Liver (tissue), 9 donors: ENCODE measurements around the gene CELSR1. TPM values are rescaled to one million over a fixed set of nuclear protein-coding genes. Genes with fewer than 3 reads are reported as not detected.

Experiments used
- DNase-seq: peaks from one replicate; pipeline ENCODE4 v3.0.0-alpha.2; 2017; ENCODE audit warnings: low spot score
- H3K27ac ChIP-seq, 2 donors: one replicate each; pipeline ENCODE4 v1.7.0; 2013; ENCODE audit warnings: inconsistent platforms in 2 of 2, low read length in 2 of 2, control low read depth in 1 of 2, low read depth in 1 of 2, mild to moderate bottlenecking in 1 of 2
- H3K27me3 ChIP-seq, 4 donors: one replicate each; pipeline versions ENCODE4 v1.6.1 to v1.7.0; 2013; ENCODE audit warnings: low read length in 3 of 4, inconsistent platforms in 1 of 4, mild to moderate bottlenecking in 1 of 4, moderate library complexity in 1 of 4; ENCODE audit not compliant: control insufficient read depth in 4 of 4, insufficient read depth in 4 of 4
- H3K36me3 ChIP-seq, 4 donors: one replicate each; pipeline versions ENCODE4 v1.6.1 to v1.7.0; 2013; ENCODE audit warnings: low read length in 3 of 4, mild to moderate bottlenecking in 3 of 4, low read depth in 1 of 4, moderate library complexity in 1 of 4; ENCODE audit not compliant: control insufficient read depth in 4 of 4, insufficient read depth in 3 of 4
- H3K4me1 ChIP-seq, 4 donors: one replicate each; pipeline versions ENCODE4 v1.6.1 to v1.7.0; 2013; ENCODE audit warnings: low read length in 3 of 4, mild to moderate bottlenecking in 3 of 4, moderate library complexity in 1 of 4; ENCODE audit not compliant: control insufficient read depth in 4 of 4, insufficient read depth in 4 of 4
- H3K4me3 ChIP-seq, 3 donors: one replicate each; pipeline versions ENCODE4 v1.6.1 to v1.7.0; 2013; ENCODE audit warnings: low read length in 3 of 3, control low read depth in 1 of 3, low read depth in 1 of 3, mild to moderate bottlenecking in 1 of 3
- H3K9ac ChIP-seq, 2 donors: one replicate each; pipeline ENCODE4 v1.7.0; 2013; ENCODE audit warnings: low read length in 2 of 2, mild to moderate bottlenecking in 2 of 2, moderate library complexity in 2 of 2, control low read depth in 1 of 2, low read depth in 1 of 2
- H3K9me3 ChIP-seq, 4 donors: one replicate each; pipeline versions ENCODE4 v1.6.1 to v1.7.0; 2013; ENCODE audit warnings: low read length in 3 of 4; ENCODE audit not compliant: control insufficient read depth in 4 of 4
- EGR1 ChIP-seq, 2 donors: IDR thresholded peaks; 2 replicates each; pipeline ENCODE4 v1.6.1; 2016 to 2018; ENCODE audit warnings: antibody characterized with exemption in 2 of 2, low read depth in 2 of 2
- FOXA1 ChIP-seq: IDR thresholded peaks from 2 replicates; pipeline ENCODE4 v1.6.1; 2016; ENCODE audit warnings: antibody characterized with exemption
- FOXA2 ChIP-seq: IDR thresholded peaks from 2 replicates; pipeline ENCODE4 v1.6.1; 2016; ENCODE audit warnings: antibody characterized with exemption
- HNF4A ChIP-seq, 2 donors: conservative IDR thresholded peaks; 2 replicates each; pipeline ENCODE4 v1.6.1; 2016; ENCODE audit warnings: antibody characterized with exemption in 2 of 2, mild to moderate bottlenecking in 2 of 2
- JUND ChIP-seq, 2 donors: IDR thresholded peaks; 2 replicates each; pipeline ENCODE4 v1.6.1; 2016; ENCODE audit warnings: antibody characterized with exemption in 2 of 2
- NR2F2 ChIP-seq: IDR thresholded peaks from 2 replicates; pipeline ENCODE4 v1.6.1; 2016; ENCODE audit warnings: antibody characterized with exemption
- RAD21 ChIP-seq, 2 donors: IDR thresholded peaks; 2 replicates each; pipeline ENCODE4 v1.6.1; 2016; ENCODE audit warnings: antibody characterized with exemption in 2 of 2, mild to moderate bottlenecking in 2 of 2
- RXRA ChIP-seq, 2 donors: IDR thresholded peaks; 2 replicates each; pipeline ENCODE4 v1.6.1; 2017 to 2018; ENCODE audit warnings: antibody characterized with exemption in 2 of 2, mild to moderate bottlenecking in 1 of 2
- SP1 ChIP-seq: IDR thresholded peaks from 2 replicates; pipeline ENCODE4 v1.6.1; 2018; ENCODE audit warnings: antibody characterized with exemption, mild to moderate bottlenecking
- TAF1 ChIP-seq: conservative IDR thresholded peaks from 2 replicates; pipeline ENCODE4 v1.6.1; 2016; ENCODE audit warnings: antibody characterized with exemption, mild to moderate bottlenecking
- YY1 ChIP-seq: IDR thresholded peaks from 2 replicates; pipeline ENCODE4 v1.6.1; 2016; ENCODE audit warnings: antibody characterized with exemption, mild to moderate bottlenecking
- WGBS: extraction: QIAGEN DNeasy Blood & Tissue Kit; methylation state at CpG from one replicate; pipeline ENCODE4 v1.1.7; 2013; 5-methylcytosine and 5-hydroxymethylcytosine counted together
- polyA plus RNA-seq, 2 donors: library from polyadenylated mRNA; stranded (reverse) in 1 of 2; unstranded in 1 of 2; fragments of 200-250 nt in 1 of 2; fragments of >200 nt in 1 of 2; fragmentation: Nextera tagmentation in 1 of 2; extraction: Ambion mirVana in 1 of 2; gene quantifications; one replicate each; pipeline versions ENCODE4 v1.2.1 to v1.2.3, GENCODE V29; 2013 to 2015
- total RNA-seq, 2 donors: library from RNA; depleted of rRNA; stranded (reverse); fragments of >200 nt; gene quantifications; one replicate each; pipeline ENCODE4 v1.2.3, GENCODE V29; 2014
- TF ChIP-seq, protein P1 (sequence below): IDR thresholded peaks from 2 replicates; pipeline ENCODE4 v1.6.1; 2016; ENCODE audit warnings: antibody characterized with exemption
- TF ChIP-seq, protein P2 (sequence below): IDR thresholded peaks from 2 replicates; pipeline ENCODE4 v1.6.1; 2016; ENCODE audit warnings: antibody characterized with exemption
- TF ChIP-seq, protein P3 (sequence below): fragments of 150-350 bp; IDR thresholded peaks from 2 replicates; pipeline ENCODE4 v1.5.1; 2017; ENCODE audit warnings: improper control_type of control experiment, low read depth, low read length; ENCODE audit not compliant: missing input control
- TF ChIP-seq, protein P4 (sequence below): IDR thresholded peaks from 2 replicates; pipeline ENCODE4 v1.6.1; 2016; ENCODE audit warnings: antibody characterized with exemption, mild to moderate bottlenecking
- TF ChIP-seq, protein P5 (sequence below): IDR thresholded peaks from 2 replicates; pipeline ENCODE4 v1.6.1; 2016; ENCODE audit warnings: antibody characterized with exemption
- donor health status: healthy.
- donor health status: healthy.
- donor health status: healthy.
- donor health status: healthy.
- donor health status: healthy.

The CELSR1 gene
- total and polyA plus RNA-seq, 4 donors = 0.37 to 1.6 (median 1.3) TPM

DNA sequence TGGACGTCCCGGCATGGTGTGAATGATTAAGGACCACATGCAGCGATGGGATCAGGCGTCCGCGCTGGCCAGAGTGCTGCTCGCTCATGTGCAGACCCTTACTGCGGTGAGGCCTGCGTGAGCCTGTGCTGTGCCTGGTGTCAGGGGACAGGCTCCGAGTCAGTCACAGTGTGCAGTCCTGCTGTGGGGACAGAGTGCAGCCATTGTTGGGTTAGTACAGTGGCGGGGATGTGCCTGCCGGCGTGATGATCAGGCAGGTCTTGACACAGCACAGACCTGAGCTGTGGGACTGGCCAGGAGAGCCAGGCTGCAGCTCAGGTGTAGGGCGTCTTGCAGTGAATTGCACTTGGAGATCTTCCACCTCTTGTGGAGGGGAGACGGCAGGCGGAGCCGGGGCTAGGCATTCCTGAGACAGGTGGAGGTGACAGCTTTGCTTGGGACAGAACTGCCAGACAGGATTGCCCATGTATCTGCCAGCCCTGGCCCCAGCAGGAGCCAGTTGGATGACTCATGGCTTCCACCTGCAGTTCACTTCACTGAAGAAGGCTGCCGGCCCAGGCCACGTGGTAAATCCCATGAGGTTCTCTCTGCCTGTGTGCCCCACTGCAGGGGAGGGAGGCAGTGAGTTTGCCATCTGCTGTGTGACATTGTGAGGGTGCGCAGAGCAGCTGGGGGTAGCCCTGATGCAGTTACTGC lies 184.6 kb downstream of the CELSR1 start:
- no peak overlapping the region for H3K27ac ChIP-seq
- WGBS = 90% methylated on average over 20 of the region's 20 CpGs
- DNase-seq = no peak
- H3K4me3 ChIP-seq = no peak overlapping the region
- H3K36me3 ChIP-seq = peaks cover 18 to 66% (median 37%) of the 10 kb centered on the region in 4 donors
- no peak overlapping the region for H3K9ac ChIP-seq
- no peaks in the 10 kb centered on the region for H3K9me3 ChIP-seq
- TF ChIP-seq, protein P1, sequence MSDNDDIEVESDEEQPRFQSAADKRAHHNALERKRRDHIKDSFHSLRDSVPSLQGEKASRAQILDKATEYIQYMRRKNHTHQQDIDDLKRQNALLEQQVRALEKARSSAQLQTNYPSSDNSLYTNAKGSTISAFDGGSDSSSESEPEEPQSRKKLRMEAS = no peak
- TF ChIP-seq HNF4A (conservative IDR thresholded peaks at IDR 0.05) (no peak), NR2F2 (no peak), SP1 (no peak), TAF1 (no peak), FOXA1 (no peak), JUND (IDR thresholded peaks at IDR 0.05) (no peak), YY1 (no peak), RAD21 (IDR thresholded peaks at IDR 0.05) (no peak), EGR1 (IDR thresholded peaks at IDR 0.05; ENCODE audit: low read depth in 2 of 2) (no peak), RXRA (IDR thresholded peaks at IDR 0.05) (no peak)
- TF ChIP-seq, protein P2, sequence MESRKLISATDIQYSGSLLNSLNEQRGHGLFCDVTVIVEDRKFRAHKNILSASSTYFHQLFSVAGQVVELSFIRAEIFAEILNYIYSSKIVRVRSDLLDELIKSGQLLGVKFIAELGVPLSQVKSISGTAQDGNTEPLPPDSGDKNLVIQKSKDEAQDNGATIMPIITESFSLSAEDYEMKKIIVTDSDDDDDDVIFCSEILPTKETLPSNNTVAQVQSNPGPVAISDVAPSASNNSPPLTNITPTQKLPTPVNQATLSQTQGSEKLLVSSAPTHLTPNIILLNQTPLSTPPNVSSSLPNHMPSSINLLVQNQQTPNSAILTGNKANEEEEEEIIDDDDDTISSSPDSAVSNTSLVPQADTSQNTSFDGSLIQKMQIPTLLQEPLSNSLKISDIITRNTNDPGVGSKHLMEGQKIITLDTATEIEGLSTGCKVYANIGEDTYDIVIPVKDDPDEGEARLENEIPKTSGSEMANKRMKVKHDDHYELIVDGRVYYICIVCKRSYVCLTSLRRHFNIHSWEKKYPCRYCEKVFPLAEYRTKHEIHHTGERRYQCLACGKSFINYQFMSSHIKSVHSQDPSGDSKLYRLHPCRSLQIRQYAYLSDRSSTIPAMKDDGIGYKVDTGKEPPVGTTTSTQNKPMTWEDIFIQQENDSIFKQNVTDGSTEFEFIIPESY = no peak
- TF ChIP-seq, protein P3, sequence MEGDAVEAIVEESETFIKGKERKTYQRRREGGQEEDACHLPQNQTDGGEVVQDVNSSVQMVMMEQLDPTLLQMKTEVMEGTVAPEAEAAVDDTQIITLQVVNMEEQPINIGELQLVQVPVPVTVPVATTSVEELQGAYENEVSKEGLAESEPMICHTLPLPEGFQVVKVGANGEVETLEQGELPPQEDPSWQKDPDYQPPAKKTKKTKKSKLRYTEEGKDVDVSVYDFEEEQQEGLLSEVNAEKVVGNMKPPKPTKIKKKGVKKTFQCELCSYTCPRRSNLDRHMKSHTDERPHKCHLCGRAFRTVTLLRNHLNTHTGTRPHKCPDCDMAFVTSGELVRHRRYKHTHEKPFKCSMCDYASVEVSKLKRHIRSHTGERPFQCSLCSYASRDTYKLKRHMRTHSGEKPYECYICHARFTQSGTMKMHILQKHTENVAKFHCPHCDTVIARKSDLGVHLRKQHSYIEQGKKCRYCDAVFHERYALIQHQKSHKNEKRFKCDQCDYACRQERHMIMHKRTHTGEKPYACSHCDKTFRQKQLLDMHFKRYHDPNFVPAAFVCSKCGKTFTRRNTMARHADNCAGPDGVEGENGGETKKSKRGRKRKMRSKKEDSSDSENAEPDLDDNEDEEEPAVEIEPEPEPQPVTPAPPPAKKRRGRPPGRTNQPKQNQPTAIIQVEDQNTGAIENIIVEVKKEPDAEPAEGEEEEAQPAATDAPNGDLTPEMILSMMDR = no peak
- TF ChIP-seq, protein P4, sequence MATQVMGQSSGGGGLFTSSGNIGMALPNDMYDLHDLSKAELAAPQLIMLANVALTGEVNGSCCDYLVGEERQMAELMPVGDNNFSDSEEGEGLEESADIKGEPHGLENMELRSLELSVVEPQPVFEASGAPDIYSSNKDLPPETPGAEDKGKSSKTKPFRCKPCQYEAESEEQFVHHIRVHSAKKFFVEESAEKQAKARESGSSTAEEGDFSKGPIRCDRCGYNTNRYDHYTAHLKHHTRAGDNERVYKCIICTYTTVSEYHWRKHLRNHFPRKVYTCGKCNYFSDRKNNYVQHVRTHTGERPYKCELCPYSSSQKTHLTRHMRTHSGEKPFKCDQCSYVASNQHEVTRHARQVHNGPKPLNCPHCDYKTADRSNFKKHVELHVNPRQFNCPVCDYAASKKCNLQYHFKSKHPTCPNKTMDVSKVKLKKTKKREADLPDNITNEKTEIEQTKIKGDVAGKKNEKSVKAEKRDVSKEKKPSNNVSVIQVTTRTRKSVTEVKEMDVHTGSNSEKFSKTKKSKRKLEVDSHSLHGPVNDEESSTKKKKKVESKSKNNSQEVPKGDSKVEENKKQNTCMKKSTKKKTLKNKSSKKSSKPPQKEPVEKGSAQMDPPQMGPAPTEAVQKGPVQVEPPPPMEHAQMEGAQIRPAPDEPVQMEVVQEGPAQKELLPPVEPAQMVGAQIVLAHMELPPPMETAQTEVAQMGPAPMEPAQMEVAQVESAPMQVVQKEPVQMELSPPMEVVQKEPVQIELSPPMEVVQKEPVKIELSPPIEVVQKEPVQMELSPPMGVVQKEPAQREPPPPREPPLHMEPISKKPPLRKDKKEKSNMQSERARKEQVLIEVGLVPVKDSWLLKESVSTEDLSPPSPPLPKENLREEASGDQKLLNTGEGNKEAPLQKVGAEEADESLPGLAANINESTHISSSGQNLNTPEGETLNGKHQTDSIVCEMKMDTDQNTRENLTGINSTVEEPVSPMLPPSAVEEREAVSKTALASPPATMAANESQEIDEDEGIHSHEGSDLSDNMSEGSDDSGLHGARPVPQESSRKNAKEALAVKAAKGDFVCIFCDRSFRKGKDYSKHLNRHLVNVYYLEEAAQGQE = no peak
- TF ChIP-seq, protein P5, sequence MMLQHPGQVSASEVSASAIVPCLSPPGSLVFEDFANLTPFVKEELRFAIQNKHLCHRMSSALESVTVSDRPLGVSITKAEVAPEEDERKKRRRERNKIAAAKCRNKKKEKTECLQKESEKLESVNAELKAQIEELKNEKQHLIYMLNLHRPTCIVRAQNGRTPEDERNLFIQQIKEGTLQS = no peak
- H3K4me1 ChIP-seq = no peaks in the 10 kb centered on the region
- no peaks in the 10 kb centered on the region for H3K27me3 ChIP-seq

DNA sequence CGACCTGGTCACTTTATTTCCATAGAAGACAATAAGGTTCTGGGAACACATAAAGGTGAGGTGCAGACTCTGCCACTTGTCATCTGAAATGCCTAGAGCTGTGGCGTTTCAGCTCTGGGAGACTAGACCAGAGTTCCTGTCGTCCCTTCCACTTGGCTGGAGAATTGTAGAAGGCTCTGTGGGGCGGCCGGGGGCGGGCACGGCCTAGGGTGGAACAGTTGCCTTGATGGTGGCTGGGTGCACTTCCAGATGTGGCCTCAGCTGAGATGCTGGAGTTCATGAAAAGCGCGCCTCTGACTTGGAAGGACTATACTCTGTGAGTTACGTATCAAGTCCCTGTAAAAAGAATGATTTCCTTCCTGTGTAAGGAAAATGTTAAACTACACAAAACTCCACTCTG lies 185.1 kb downstream of the CELSR1 start:
- 94% methylated on average over 10 of the region's 10 CpGs for WGBS
- no peak for DNase-seq
- Histone ChIP-seq H3K27ac (no peak overlapping the region), H3K9ac (no peak overlapping the region), H3K36me3 (peaks cover 18 to 71% (median 38%) of the 10 kb centered on the region in 4 donors), H3K4me3 (no peak overlapping the region), H3K4me1 (no peaks in the 10 kb centered on the region), H3K9me3 (no peaks in the 10 kb centered on the region), H3K27me3 (no peaks in the 10 kb centered on the region)
- TF ChIP-seq, protein P2 = no peak
- TF ChIP-seq FOXA2 = no peak
- TF ChIP-seq SP1 = no peak
- TF ChIP-seq, protein P4 = no peak
